Measurements from ENCODE around the gene BTRC.

Gene BTRC

GRCh38 chr10:101569323-101569621 is 215.3 kb downstream of the BTRC start:
- no peak for TF ChIP-seq CTCF (IDR thresholded peaks at IDR 0.05; ENCODE audit: low read depth, low read length)
- no peak for DNase-seq (ENCODE audit: low read depth in 2 of 2)
- no peak overlapping the region for H3K4me3 ChIP-seq (replicated peaks in 1 of 2; ENCODE audit: low read depth in 2 of 2, low read length in 2 of 2)

- peak overlapping the region; percentile 63 to 66 for H3K4me3 ChIP-seq (replicated peaks in 1 of 2; ENCODE audit: low read depth in 2 of 2, low read length in 2 of 2)
- DNase-seq (ENCODE audit: low read depth in 2 of 2): peak; percentile 69 to 75
- TF ChIP-seq CTCF (IDR thresholded peaks at IDR 0.05; ENCODE audit: low read depth, low read length): peak; percentile 50
Observed at GRCh38 chr10:101569622-101570427, 215.9 kb downstream of the BTRC start.

- no peak for TF ChIP-seq CTCF (IDR thresholded peaks at IDR 0.05; ENCODE audit: low read depth, low read length)
- no peak for DNase-seq (ENCODE audit: low read depth in 2 of 2)
- H3K4me3 ChIP-seq (replicated peaks in 1 of 2; ENCODE audit: low read depth in 2 of 2, low read length in 2 of 2): peak overlapping the region; percentile 63 to 66
Observed at GRCh38 chr10:101570428-101571270, 216.7 kb downstream of the BTRC start.

- DNase-seq (ENCODE audit: low read depth in 2 of 2): no peak
- H3K4me3 ChIP-seq (replicated peaks in 1 of 2; ENCODE audit: low read depth in 2 of 2, low read length in 2 of 2): no peak overlapping the region
- no peak for TF ChIP-seq CTCF (IDR thresholded peaks at IDR 0.05; ENCODE audit: low read depth, low read length)
Observed at GRCh38 chr10:101571271-101571925, 217.4 kb downstream of the BTRC start.

GRCh38 chr10:101572126-101572525 is 218.2 kb downstream of the BTRC start:
- no peak for DNase-seq (ENCODE audit: low read depth in 2 of 2)
- TF ChIP-seq CTCF (IDR thresholded peaks at IDR 0.05; ENCODE audit: low read depth, low read length): no peak

GRCh38 chr10:101572785-101573184 is 218.8 kb downstream of the BTRC start:
- no peak for DNase-seq (ENCODE audit: low read depth in 2 of 2)
- no peak for TF ChIP-seq CTCF (IDR thresholded peaks at IDR 0.05; ENCODE audit: low read depth, low read length)
- H3K4me3 ChIP-seq (replicated peaks in 1 of 2; ENCODE audit: low read depth in 2 of 2, low read length in 2 of 2): no peak overlapping the region

More at GRCh38 chr10:101572126-101572525, 218.2 kb downstream of the BTRC start:
- no peak overlapping the region for H3K4me3 ChIP-seq (replicated peaks in 1 of 2; ENCODE audit: low read depth in 2 of 2, low read length in 2 of 2)

Measured in cardiac fibroblast (primary cell).